HFF-Myc (cell line): ENCODE data around the gene PPP1R27.

Experiments used
- DNase-seq: peaks from one replicate; pipeline ENCODE4 v3.0.0-alpha.2; 2011; ENCODE audit warnings: low read depth; ENCODE audit errors: extremely low read depth
- H3K4me3 ChIP-seq: replicated peaks from 2 replicates; pipeline ENCODE4 v1.5.1; 2011; ENCODE audit warnings: low read depth, mild to moderate bottlenecking, control low read depth, low read length
- CTCF ChIP-seq: IDR thresholded peaks from 2 replicates; pipeline ENCODE4 v1.5.1; 2012; ENCODE audit warnings: mild to moderate bottlenecking, low read depth, low read length, control low read depth; ENCODE audit errors: missing control alignments

PPP1R27 gene

DNA sequence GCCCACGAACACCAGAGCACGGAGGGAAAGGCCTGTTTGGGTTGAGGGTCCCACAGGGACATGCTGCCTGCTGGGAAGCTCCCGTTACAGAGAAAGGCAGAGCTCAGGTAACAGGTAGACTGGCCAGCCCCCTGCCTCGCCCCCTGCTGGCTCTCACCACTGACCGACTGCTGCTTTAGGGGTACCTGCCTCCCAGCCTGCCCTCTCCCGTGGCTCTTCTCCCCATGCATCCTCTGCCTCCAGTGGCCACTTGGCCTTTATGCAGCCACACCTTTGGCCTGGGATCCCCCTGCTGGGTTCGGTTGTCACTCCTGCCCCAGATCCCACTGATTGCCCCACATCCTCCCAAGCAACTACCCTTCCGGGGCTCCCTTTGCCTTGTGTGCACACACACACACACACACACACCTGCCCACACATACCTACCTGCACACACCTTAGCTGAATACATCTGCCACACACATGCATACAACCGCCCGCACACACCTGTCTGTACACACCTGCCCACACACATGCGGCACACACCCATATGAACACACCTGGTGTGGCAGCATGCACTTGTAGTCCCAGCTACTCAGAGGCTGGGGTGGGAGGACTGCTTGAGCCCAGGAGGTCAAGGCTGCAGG, 8.9 kb downstream of the PPP1R27 start:
- no peak for TF ChIP-seq CTCF
- no peak overlapping the region for H3K4me3 ChIP-seq
- no peak for DNase-seq

DNA sequence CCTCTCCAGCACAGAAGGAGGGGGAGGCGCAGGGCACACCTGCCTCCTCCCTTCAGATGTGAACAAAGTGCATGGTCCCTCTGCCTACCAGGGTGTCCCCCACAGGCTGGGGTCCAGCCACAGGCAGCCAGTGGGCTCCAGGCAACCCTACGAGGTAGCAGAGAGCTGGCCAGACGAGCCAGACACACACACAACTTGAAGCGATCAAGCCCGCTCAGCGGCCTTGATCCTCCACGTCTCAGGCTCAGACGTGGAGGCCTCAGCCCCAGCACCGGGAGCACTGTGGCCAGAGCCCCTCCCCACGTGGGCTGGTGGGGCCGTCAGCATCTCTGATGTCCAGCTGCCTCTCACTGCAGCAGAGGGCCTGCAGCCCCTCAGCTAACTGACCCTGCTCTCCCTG, 10.3 kb downstream of the PPP1R27 start:
- no peak for DNase-seq
- no peak for TF ChIP-seq CTCF

GRCh38 chr17:81823820-81824550, 10.9 kb downstream of the PPP1R27 start:
- no peak for DNase-seq
- no peak for TF ChIP-seq CTCF
- no peak overlapping the region for H3K4me3 ChIP-seq

More for the DNA sequence above, 10.3 kb downstream of the PPP1R27 start:
- no peak overlapping the region for H3K4me3 ChIP-seq

- DNase-seq: no peak
- no peak for TF ChIP-seq CTCF
- no peak overlapping the region for H3K4me3 ChIP-seq
Measured at GRCh38 chr17:81822996-81823819, 11.6 kb downstream of the PPP1R27 start.

- no peak for DNase-seq
- no peak overlapping the region for H3K4me3 ChIP-seq
- TF ChIP-seq CTCF: no peak
Measured at GRCh38 chr17:81822312-81822637, 12.6 kb downstream of the PPP1R27 start.

DNA sequence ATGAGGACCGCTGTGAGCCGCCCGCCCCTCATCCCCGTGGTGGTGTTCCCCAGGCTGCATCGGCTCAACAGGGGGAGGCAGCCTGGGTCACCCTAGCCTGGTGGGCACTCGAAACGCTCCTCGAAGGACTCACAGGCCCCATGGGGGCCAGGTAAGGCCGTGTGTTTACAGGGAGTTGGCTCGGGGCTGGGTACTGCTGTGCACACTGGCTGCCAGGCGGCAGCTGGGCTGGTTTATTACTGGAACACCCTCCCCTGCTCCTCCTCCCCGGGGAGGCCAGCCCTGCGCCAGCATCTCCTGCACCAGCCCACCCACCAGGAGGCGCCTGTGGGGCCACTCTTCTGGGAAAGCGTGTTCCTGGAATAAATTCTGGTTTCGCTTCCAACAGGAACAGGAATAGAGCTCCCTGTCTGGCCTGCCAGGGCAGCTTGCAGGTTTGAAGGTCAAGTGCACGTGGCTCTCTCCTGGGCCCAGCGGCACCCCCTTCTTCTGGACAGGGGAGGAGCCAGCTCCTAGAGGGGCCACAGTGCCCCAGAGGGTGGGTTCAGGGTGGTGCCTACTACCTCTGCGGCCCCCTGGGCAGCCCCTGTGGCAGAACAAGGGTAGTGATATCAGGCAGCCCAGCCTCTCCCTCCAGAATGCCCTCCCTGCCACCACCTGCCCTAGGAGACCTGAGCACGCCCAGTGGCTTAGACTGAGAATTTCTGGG, 13.1 kb downstream of the PPP1R27 start:
- no peak for DNase-seq
- no peak overlapping the region for H3K4me3 ChIP-seq
- peak; percentile 68 for TF ChIP-seq CTCF
